HK-2 (cell line): Measurements from ENCODE around the gene AP1S2.
"Not testable (repeated sequence)": the region's sequence is repeated elsewhere in the genome, so short reads cannot be mapped to it uniquely, and the experiment has no call there.

Experiments used
- DNase-seq: peaks from one replicate; pipeline ENCODE4 v3.0.0-alpha.2; 2018; ENCODE audit not compliant: unreplicated experiment

The AP1S2 gene

DNA sequence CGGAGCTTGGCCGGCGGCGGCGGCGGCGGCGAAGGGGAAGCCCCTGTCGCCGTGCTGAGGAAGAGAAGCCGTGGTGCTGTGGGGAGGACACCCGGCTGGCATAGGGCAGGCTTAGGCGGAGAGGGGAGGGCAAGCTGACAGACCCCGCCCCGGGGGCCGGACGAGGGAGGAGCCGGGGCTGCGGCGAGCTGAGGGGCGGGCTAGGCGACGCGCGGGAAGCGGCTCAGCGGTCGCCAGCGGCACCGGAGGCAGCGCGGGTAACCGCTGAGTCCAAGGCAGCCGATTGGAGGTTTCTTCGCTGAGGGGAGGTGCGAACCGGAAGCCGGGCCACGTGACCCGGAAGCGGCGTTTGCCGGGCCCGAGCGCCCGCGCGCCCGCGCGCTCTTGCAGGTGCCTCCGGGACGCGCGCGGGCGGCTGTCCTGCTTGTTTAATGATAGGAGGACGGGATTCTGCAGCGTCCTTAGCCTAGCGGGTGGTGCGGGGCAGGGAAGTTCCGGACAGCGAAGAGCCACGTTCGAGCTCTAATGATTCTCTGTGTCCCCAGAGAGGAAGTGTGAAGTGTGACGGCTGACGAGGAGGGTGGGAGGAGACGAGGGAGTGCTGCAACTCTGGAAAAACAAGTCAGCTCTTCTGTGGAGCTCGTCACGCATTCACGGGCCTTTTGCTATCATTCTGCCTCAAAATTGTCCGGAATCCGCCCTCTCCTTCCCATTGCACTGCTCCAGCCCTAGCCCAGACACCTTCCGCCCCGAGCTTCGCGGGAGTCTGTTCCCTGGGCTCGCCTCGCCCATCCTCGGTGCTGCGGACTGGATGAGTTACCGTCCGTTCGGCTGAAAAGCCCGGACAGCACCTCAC is at the start of gene AP1S2:
AP1S2 (minus strand) TSS at position 102 of the 856 bp plus-strand sequence. CDS start 2,289 bp downstream, outside the sequence.
- peak; percentile 90 for DNase-seq

DNA sequence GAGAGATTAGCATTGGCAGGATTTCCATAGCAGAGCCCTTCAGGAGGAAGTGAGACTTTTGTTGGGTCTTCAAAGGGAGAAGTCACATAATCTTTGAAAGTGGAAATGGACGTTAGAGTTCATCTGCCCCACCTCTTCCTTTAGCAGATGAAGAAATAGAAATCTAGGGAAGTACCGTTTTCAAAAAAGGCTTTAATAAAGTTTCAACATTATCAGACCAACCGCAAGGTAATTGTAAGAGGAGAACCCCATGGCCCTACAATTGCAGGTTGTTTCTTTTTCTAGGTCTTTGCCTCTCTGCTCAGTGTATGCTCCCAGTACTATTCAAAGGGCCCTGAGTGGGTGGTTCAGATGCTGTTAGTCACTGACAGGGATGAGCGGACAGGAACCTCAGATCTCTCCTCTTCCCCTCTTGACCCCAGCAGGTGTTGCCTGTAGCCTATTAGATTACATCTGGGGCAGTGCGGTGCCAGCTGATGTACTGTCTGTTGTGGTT is 48.6 kb upstream of the AP1S2 start:
- peak; percentile 5 for DNase-seq

DNA sequence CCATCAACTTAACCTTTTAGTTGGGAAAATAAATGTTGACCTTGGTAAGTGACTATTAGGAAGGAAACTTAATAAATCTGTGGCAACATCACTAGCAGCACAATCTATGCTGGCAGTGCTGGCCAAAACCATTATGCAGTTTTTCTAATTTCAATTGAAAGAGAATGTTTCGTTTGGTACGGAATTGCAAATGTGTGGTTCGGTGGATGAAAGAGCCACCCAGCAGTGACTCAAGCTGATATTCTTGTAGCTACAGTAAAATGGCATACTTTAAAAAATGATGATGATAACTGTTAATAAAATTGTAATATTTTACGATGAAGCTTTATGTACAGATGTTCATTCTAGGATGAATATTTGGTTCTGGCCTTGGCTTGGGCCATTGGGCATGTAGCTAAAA is 40.7 kb upstream of the AP1S2 start:
- DNase-seq: no peak

DNA sequence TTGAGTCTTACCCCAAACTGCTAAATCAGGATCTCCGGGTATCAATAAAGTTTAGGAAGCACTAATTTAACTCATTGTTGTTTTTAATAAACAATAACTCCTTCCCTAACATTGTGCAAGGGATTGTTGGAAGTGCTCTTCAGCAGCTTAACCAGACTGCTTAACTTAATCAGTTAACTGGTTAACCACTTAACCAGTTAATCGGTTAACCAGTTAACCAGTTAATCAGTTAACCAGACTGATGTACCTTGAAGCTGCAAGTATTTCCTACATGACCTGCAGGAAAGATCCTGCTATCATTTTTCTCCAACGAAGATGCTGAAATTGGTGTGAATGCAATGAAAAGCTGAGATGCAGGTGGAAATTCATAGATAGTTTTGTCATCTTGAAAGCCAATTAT is 40.1 kb upstream of the AP1S2 start:
- DNase-seq: no peak

DNA sequence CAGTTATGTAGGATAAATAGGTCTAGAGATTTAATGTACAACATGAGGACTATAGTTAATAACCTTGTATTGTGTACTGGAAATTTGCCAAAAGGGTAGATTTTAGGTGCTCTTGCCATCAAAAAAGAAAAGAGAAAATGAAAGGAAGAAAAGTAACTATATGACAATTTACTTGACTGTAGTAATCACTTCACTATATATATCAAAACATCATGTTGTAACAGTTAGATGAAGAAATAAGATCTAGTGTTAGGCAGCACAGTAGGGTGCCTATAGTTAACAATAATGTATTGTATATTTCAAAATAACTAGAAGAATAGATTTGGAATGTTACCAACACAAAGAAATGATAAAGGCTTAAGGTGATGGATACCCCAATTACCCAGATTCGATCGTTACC is 35.9 kb upstream of the AP1S2 start:
- no peak for DNase-seq

DNA sequence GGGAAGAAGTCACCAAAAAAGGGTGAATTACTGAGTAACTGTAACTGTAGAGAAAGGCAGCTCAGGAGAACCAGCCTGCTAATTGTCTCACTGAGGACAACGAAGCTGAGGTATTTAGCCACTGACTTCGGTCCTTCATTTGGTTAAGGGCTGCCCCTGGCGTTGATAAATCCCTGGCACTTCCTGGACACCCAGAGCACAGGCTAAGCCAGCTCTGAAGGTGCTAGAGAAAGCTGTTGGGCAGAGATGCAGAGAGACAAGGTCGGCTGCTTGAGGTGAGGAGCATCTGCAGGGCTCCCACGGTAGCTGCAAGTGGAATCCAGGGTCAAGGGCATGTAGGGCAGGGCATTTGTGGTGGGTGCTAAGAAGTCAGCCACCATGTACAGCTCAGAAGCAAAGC is 33.4 kb upstream of the AP1S2 start:
- DNase-seq: no peak

DNA sequence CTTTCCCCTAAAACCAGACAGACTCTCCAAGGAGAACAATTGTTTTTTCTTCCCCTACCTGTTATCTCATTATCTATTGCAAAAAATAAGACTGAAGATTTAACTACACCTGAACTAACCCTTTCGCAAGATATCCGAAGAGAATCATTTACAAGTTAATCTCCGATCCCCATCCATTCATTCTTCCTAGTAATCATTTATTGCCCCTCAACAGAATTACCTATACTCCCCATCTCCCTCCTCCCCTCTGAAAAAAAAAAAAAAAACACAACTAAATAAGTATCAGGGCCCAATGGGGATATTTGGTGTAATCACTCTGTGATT is 28.9 kb upstream of the AP1S2 start:
- no peak for DNase-seq

DNA sequence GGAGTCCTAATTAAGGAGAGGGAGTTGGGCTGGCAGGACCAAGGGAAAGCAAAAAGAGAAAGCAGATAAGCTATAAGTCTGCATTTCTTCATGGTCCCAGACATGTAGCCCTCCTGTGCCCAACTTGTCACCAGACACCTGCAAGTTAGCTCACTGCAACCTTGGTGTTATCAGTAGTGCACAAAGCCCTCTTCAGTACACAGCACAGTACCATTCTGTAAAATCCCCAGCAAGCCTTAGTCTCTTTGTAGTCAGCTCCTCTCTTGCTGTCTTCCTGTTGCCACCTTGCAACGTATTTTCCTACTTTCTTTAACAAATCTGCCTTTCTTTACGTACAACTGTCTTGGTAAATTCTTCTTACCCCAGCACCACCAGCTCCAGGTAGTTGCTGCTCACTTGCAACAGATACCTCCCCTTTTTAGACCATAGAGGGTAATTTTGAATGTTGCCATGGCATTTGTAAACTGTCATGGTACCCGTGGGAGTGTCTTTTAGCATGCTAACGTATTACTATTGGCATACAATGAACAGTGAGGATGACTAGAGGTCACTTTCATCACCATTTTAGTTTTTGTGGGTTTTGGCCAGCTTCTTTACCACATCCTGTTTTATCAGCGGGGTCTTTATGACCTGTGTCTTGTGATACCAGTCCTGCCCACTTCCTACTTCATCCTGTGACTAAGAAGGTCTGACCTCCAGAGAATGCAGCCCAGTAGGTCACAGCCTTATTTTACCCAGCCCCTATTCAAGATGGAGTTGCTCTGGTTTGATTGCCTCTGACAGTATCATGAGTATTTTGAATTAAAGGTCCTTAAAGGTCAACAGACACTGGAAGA is 28.3 kb upstream of the AP1S2 start:
- DNase-seq: peak; percentile 33

DNA sequence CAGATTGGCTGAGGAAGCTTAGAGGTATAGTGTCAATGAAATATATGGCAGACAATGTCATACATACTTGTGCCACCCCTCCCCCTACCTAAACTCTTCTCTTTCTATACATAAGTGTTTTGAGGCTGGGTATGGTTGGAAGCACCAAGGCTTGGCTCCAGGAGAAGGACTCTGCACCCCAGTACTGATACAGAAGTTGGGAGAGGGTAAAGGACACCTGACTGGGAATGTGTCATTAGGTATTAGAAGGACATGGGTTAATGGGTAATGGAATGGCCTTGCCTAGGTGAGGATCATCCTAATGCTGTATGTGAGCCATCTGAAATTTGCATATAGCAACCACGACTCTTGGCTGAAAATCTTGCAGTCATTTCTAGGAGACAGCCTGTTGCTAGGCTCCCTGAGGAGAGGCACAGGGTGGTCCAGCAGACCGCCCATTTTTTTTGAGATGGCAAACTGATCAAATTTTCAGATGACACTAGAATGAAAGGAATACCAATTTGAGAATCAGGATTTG is 26.8 kb upstream of the AP1S2 start:
- DNase-seq: no peak

DNA sequence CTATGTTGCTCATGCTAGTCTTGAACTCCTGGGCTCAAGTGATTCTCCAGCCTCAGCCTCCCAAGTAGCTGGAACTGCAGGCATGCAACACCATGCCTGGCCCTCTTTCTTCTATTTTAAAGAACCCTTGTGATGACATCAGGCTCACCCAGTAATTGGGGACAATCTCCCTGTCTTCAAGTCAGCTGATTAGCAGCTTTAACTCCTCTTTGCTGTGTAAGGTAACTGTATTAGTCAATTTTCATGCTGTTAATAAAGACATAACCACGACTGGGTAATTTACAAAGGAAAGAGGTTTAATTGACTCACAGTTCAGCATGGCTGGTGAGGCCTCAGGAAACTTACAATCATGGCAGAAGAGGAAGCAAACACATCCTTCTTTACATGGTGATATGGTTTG is 23.3 kb upstream of the AP1S2 start:
- DNase-seq: not testable (repeated sequence)

DNA sequence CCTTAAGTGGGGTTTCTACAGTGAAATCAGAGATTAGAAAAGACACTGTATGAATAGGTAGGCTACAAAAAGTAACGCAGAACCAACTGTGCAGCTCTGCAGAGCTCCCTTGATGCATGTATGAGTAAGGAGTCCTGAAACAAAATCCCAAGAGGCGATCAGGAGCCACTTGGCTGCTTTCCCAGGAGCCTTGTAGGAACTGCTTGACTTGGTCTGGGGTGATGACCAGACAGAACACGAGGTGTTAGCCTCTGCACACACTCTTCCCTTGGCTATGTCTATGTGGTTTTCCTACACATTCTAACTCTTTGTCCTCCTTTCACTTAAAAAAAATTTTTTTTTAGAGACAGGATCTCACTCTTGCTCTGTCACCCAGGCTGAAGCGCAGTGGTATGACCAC is 22.8 kb upstream of the AP1S2 start:
- DNase-seq: peak; percentile 16

DNA sequence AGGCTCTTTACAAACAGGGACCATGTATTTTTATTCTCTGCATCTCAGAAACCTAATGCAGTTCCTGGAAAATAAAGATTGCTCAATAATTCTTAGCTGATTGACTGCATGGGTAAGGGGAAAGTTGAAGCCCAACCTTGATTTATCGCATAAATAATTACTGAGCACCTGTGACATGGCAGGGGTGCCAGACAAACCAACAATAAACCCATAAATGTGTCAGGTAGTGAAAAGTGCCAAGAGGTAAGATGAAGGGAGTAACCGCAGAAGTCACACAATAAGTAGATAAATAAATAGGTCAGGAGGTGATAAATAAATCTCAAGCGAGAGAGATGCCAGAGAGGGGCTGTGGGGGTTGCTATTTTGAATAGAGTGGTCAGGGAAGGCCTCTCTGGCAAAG is 20.1 kb upstream of the AP1S2 start:
- DNase-seq: no peak

DNA sequence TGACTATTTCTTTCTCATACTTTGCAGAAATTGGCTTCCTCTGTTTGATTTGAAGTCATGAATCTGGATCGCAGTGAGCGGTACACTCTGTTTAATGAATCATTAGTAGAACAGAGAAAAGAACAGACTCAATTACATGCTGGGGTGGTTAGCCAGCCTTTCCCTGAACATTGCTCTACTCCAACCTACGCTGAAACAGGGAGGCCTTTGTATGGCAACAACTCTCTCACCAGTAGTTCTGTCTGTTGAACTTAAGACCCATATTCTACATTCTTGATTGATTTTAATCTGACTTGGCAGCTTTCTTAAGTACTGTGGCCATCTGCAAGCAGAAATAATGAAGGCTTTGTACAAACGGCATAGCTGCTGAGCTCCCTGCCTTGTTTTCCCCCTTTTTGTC is 19.0 kb upstream of the AP1S2 start:
- DNase-seq: no peak

DNA sequence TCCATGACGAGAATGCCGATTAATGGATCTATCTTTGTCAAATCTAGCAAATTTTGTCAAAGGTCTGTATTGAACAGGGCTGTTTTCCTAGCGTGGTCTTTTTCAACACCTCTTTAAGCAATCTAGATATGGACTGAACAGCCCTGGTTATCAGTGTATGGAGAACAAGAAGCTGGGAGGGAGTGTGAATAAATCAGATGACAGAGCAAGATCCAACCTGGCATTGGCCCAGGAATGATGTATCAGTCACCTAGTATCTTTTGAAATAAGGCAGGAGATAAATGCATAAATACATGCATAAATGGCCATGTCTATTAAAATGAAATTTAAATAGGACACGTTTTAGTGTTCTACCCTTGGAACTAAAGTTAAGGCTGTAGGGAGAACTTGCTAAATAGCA is 15.7 kb upstream of the AP1S2 start:
- no peak for DNase-seq

DNA sequence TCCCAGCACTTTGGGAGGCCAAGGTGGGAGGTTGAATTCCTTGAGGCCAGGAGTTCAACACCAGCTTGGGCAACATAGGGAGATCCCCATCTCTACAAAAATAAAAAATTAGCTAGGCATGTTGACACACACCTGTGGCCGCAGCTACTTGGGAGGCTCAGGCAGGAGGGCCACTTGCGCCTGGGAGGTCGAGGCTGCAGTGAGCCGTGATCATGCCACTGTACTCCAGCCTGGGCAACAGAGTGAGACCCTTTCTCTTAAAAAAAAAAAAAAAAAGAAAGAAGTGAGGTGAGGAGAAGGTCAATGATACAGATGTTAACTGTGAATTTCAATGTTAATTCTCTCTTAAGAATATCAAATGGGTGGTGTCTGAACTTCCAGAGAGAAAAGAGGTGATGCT is 15.1 kb upstream of the AP1S2 start:
- DNase-seq: no peak

DNA sequence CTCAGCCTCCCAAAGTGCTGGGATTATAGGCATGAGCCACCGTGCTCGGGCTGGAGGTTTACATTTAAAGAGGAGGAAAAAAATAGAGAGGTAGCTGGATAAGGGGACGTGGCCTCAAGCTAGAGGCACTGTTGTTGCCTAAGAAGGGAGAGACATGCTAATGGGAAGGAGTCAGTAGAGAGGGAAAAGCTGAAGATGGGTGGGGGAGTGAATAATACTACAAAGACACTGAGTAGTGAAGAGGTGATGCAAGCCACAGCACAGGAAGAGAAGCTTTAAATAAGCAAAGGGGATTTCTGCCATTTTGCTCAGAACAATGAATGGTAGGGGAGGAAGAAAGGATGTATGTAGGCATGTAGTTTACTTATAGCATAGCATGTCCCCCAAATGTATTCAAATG is 11.5 kb upstream of the AP1S2 start:
- DNase-seq: no peak

DNA sequence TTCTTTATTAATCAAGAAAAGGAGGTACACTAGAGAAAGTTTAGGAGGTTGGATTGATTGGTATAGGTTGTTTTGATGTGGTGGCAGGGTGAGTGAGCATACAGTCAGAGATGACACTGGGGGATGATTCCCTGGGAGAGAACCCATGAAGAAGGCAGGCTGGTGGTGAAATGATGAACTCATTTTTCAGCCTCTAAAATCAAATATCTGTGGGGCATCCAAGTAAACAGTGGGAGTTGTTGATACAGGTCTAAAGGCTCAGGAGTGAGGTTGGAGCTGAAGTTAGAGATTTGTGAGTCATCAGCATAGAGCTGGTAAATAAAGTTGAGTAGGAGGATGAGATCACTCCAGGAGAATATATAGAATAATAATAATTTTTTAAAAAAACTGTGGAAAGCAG is 10.0 kb upstream of the AP1S2 start:
- no peak for DNase-seq

DNA sequence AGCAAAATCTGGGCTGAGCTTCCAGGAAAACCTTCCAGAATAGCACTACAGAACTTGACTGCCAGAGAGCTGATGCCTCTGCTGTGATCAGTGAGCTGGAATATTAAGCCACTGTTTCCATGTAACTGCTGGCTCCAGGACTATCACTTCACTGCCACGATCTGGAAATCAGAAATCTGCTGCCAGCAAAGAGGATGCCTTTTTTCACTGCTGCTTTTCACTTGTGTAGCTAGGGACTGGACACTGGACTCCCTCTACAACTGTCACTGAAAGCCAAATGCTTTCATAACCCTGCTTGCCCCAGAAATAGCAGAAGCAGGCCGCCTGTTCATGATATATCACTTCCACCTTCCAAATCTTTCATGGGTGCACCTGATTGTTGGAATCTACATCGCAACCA is 9.4 kb upstream of the AP1S2 start:
- DNase-seq: no peak

DNA sequence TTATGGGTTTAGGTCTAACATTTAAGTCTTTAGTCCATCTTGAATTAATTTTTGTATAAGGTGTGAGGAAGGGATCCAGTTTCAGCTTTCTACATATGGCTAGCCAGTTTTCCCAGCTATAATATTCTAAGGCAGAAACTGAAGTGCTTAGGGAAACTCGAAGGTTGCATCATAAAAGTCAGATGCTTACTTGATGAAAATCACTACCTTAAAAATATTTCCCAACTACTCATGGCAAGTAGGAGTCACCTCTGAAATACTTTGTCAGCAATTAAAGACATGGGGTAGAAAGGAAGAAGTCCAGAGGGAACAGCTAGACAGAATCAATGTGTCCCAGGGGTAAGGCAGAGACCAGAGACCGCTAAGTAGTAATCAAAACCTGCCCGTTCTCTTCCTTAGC is 6.3 kb upstream of the AP1S2 start:
- no peak for DNase-seq

DNA sequence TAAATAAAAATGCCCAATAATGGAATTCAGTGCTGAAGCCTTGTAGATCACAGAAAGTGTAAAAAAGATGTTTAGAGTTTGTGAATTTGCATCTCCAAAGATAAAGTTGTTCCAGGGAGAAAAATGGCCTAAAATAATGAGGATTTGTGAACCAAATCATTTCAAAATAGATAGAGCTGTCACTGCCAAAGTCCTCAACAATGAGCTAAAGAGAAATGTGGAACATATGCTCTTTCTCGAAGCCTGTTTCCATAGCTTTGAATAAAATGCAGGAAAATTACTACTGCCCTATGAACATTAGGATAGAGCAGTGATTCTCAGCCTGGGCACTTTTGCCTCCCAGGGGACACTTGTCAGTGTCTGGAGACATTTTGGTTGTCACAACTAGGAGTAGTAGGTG is 3.4 kb upstream of the AP1S2 start:
- DNase-seq: no peak

DNA sequence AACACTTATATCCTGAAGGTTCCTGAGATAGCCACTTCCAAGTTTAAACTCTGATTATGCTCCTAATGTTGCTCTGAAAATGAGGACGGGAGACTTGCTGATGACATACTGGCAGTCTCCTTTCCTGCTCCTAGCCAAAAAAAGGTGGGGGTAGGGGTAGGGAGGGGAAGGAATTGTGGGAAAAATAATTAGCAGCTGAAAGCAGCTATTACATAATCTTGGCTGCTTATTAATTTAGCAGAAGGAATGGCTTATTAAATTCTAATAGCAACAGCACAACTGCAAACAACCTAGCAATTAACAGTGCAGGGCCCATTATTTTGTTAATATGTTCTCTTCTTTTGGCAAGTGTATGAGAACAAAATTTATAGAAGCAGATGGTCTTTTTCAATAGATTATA is 2.0 kb upstream of the AP1S2 start:
- no peak for DNase-seq

DNA sequence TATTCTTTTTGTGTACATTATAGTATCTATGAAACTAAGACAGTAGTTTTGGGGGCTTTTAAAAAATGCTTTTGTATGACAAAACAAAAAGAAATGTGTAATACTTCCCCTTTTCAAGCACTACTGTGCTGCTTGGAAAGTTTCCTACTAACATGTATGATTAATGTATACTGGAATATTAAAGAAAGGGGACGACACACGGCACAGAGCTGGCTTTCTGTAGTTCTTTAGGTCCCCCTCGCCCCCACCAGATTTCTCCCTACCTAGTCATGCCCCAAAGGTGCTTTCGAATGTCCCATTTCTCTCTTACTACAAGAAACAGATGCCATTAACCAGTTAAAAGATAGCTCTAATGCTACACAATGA is 1.6 kb upstream of the AP1S2 start:
- DNase-seq: no peak
